HG02938 (cell line): Measurements from ENCODE around the gene KDM4C.

Experiments used
- ATAC-seq: cut with Tn5 transposase; IDR thresholded peaks from one replicate; pipeline ENCODE4 v1.9.1; 2021; ENCODE audit warnings: mild to moderate bottlenecking, moderate library complexity; ENCODE audit not compliant: unreplicated experiment

Gene KDM4C

DNA sequence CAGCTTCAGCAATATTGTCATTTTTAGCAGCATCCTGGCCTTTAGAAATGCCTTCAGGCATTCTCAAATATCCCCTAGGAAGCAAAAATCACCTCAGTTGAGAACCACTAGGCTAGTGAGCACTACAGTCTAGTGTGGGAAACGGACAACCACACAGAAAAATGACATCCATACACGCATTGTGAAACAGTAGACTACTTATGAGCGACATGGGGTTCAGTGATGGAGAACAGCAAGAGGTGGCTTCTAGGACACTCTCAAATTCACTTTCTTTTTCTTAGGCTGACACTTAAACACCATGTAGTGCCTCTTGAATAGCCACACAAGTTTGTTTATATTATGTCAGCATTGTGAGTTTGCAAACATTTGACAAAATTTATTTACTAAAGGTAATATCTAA lies 203.0 kb downstream of the KDM4C start:
- no peak for ATAC-seq

DNA sequence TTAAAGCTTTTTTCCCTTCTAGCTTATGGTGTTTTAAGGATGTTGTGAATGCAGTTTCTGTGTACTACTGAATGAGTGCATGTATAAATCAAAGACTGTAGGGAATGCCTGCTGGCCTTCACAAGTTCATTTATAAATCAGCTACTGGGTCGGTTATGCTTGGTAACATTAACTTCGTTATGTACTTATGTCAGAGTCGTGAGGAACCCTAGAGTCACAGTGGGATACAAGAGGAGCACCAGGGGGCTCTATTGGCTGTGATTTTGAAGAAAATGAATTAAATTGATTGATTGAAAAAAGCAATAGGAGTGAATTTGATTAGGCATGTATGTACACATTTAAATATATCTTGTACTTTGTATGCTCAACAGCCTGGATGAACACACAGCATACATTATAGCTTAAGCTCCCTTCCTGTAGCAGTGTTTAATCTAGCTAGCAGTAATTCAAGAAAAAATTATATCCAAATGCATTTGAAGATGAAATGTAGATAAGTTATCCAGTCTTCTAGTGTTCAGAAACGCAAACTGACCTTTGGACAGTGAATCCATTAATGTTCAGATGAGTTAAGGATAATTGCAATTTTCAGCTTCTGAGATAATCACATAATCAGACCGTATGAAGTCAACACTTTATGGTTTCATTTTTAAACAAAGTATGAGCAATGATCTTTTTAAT lies 204.2 kb downstream of the KDM4C start:
- no peak for ATAC-seq

GRCh38 chr9:6965566-6965965 lies 207.8 kb downstream of the KDM4C start:
- ATAC-seq: no peak

GRCh38 chr9:6968271-6968670 lies 210.5 kb downstream of the KDM4C start:
- ATAC-seq: no peak

DNA sequence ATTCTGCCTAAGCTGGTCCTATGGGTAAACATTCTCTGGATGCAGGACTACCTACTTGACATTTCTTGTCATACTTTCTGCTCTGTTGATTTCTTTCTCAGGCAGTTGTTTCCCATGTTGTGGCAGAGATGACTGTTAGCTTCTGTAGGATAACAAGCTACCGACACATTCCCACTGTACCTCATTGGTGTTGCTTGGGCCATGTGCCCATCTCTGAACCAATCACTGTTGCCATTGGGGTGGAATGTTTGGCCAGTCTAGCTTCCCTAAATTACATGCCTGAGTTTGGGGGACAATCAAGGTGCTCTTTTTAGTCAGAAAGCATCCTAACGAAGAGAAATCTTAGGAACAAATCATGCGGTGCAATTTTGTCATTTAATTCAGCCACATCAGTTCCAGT lies 212.0 kb downstream of the KDM4C start:
- ATAC-seq: no peak

DNA sequence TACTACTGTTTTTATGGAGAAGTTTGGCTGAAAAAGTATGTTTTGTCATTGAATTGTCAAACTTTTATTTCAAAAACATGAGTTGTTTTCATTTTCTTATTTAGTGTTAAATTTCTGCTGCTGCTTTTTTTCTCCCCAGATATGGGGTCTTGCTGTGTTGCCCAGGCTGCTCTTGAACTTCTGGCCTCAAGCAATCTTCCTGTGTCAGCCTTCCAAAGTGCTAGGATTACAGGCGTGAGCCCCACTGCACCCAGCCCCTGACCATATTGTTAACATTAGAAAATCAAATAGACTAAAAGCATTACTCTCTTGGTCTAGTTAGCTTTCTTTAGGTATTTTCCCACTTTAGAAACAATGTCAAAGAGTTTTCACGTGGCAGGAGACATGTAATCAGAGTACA lies 215.3 kb downstream of the KDM4C start:
- ATAC-seq: no peak

GRCh38 chr9:6973762-6974161 lies 216.0 kb downstream of the KDM4C start:
- peak; percentile 99 for ATAC-seq

GRCh38 chr9:6975198-6975597 lies 217.4 kb downstream of the KDM4C start:
- no peak for ATAC-seq

DNA sequence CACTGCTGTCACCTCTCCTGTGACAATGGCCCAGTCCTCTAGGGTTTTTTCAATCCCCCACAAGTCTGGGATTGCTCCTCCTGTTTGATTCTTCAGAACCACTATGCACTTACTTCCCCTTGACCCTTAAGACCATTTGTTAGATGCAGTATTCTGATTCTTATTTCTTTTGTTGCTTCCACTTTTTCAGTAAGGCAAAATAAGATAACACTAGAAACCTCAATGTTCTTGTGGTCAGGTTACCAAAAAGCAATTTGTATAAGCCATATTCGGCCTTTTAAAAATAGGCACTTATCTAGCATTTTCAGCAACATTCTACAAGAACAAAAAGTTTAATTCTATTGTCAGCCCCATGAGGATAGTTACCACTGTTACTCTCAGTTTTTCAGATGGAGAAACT lies 220.0 kb downstream of the KDM4C start:
- no peak for ATAC-seq

DNA sequence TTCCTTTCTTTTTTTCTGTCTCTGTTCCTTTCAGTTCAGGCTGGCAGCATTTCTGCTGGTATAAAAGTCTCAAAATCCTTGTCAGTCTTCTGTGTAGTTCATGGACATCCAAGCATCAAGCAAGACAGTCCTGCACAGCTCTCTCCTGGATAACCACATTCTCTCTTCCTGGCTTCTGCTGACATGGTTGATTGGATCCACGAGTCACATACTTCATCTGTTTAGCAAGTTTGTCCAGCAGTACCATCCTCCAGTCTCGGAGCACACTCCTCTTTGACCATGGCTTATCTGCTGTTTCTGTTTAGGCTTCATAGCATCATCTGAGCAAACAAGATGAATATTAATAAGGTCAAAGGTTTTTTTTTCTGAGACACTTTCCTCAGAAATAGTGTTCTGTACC lies 220.8 kb downstream of the KDM4C start:
- no peak for ATAC-seq

DNA sequence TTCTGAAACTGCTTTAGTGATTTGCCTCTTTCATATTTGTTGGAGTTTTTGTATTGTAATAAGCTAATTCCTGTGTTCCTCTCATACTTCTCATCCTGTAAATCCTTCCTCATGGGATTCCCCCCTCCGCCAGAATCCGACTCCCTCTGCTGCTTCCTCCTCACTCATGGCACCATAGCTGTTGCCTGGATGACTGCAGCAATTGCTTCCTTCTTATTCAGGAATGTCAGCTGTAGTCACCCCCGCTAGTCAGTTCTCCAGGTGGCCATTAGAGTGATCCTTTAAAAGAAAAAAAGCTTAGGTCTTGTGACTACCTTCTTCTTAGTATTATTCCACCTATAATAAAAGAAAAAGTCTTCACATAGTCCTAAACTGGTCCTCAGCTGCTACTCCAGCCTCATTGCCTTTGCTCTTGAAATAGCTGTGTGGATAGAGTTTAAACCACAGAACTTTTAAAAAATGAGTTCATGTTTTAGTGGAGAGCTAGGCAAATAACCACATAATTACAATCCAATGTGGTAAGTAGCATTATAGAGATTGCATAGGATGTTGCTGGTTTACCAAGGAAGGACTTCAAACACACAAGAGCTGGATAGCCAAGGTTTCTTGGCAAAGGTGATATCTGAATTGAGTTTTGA lies 227.3 kb downstream of the KDM4C start:
- ATAC-seq: no peak

GRCh38 chr9:6986141-6986815 lies 228.5 kb downstream of the KDM4C start:
- ATAC-seq: no peak

- ATAC-seq: no peak
Measured at GRCh38 chr9:6987381-6987780, 229.6 kb downstream of the KDM4C start.

- ATAC-seq: no peak
Measured at GRCh38 chr9:6991418-6991817, 233.6 kb downstream of the KDM4C start.

- ATAC-seq: no peak
Measured at GRCh38 chr9:6996061-6996854, 238.5 kb downstream of the KDM4C start.

GRCh38 chr9:6997330-6997729 lies 239.6 kb downstream of the KDM4C start:
- no peak for ATAC-seq

DNA sequence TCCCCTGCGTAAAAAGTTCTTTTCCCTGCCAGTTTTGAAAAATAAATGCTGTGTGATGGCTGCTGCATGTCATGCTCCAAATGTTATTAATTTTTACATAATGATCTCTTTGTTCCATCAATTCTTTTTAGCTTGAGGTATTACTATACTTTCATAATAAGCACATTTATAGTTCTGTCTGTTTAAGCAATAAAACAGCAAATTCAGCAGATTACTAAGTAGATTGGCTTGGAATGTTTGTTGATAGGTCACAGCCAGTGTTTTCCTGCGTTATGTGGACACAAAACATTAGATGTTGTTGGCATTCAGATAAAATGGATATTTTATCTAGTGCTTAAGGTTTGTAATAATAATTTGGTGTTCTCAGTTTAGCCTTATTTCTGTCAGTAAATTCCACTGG lies 242.0 kb downstream of the KDM4C start:
- no peak for ATAC-seq

DNA sequence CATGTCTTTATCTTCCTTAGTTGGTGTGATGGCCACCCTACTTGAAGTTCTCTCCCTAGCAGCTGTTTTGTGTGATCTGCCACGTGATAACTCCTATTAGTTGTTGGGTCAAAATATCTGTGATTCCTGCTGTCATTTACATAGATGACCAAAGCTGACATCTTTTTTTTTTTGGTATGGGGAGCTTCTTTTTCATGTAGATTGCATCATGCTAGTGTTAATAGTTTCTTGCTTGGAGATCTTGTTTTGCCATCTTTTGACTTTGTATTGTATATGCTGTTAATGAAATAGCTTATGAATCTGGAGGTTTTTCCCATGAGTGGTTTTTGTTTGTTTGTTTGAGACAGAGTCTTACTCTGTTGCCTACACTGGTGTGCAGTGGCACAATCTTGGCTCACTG lies 243.8 kb downstream of the KDM4C start:
- ATAC-seq: no peak

- ATAC-seq: no peak
Measured at GRCh38 chr9:7003861-7004260, 246.1 kb downstream of the KDM4C start.

- ATAC-seq: no peak
Measured at GRCh38 chr9:7006417-7006816, 248.6 kb downstream of the KDM4C start.

- no peak for ATAC-seq
Measured at GRCh38 chr9:7008411-7008810, 250.6 kb downstream of the KDM4C start.

DNA sequence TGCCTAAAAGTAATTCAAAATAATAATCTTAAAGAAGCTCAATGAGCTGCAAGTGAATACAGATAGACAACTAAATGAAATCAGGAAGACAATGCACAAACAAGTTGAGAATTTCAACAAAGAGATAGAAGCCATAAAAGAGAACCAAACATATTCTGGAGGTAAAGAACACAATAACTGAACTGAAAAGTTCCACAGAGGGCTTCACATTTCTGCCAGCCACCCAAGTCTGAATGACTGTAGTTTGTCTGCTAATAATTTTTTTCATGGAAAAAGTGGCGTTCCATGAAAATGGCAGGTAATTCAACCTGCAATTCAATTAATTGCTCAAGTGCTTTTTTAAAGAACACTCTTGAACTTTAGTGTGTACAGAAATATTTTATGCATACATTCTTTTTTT lies 251.3 kb downstream of the KDM4C start:
- ATAC-seq: no peak
